Neural cell (in vitro differentiated cells): ENCODE measurements around the gene CPSF4L. TPM values are rescaled to one million over a fixed set of nuclear protein-coding genes. Genes with fewer than 3 reads are reported as not detected.

ENCODE experiments used
- H2AFZ ChIP-seq: fragments of 200-600, 300-800 bp; sonication (generic), shearing (Covaris generic); 2 replicates; pipeline ENCODE4 v1.6.0; 2014; ENCODE audit warnings: low read depth, mild to moderate bottlenecking, antibody characterized with exemption, low read length, moderate library complexity
- H3F3A ChIP-seq: fragments of 200-600 bp; shearing (Covaris generic); 2 replicates; pipeline ENCODE4 v1.6.1; 2016; ENCODE audit warnings: mild to moderate bottlenecking, moderate library complexity, mixed read lengths, antibody characterized with exemption, low read length; ENCODE audit not compliant: insufficient read depth, poor library complexity, severe bottlenecking
- H3K27ac ChIP-seq: fragments of 200-600, 300-800 bp; sonication (generic), shearing (Covaris generic); 2 replicates; pipeline ENCODE4 v1.5.1; 2014; ENCODE audit warnings: mild to moderate bottlenecking, low read length, moderate library complexity
- H3K27me3 ChIP-seq: fragments of 300-800, 200-600 bp; sonication (generic), shearing (Covaris generic); 2 replicates; pipeline ENCODE4 v1.6.0; 2014; ENCODE audit warnings: mild to moderate bottlenecking, low read depth, low read length, moderate library complexity; ENCODE audit not compliant: insufficient read depth
- H3K36me3 ChIP-seq: fragments of 300-800, 200-600 bp; sonication (generic), shearing (Covaris generic); 2 replicates; pipeline ENCODE4 v1.5.1; 2014; ENCODE audit warnings: mild to moderate bottlenecking, antibody characterized with exemption, low read length, moderate library complexity; ENCODE audit not compliant: insufficient read depth
- H3K4me2 ChIP-seq: fragments of 300-800, 200-600 bp; sonication (generic), shearing (Covaris generic); 2 replicates; pipeline ENCODE4 v1.6.0; 2014; ENCODE audit warnings: mild to moderate bottlenecking, low read length
- H3K4me3 ChIP-seq: fragments of 300-800, 200-600 bp; sonication (generic), shearing (Covaris generic); 2 replicates; pipeline ENCODE4 v1.5.1; 2014; ENCODE audit warnings: mild to moderate bottlenecking, low read length, moderate library complexity
- H3K79me2 ChIP-seq: fragments of 200-600 bp; shearing (Covaris generic); replicated peaks from 2 replicates; pipeline ENCODE4 v1.6.0; 2014; ENCODE audit warnings: mild to moderate bottlenecking, low read length, moderate library complexity; ENCODE audit not compliant: insufficient read depth
- H3K9ac ChIP-seq: fragments of 300-800, 200-600 bp; sonication (generic), shearing (Covaris generic); 2 replicates; pipeline ENCODE4 v1.6.1; 2016; ENCODE audit warnings: mild to moderate bottlenecking, low read length, mixed read lengths
- H3K9me2 ChIP-seq: fragments of 200-600 bp; shearing (Covaris generic); 2 replicates; pipeline ENCODE4 v1.6.1; 2016; ENCODE audit warnings: mild to moderate bottlenecking, low read length, mixed read lengths; ENCODE audit not compliant: insufficient read depth
- H3K9me3 ChIP-seq: fragments of 200-600, 300-800 bp; sonication (generic), shearing (Covaris generic); 2 replicates; pipeline ENCODE4 v1.6.1; 2016; ENCODE audit warnings: mild to moderate bottlenecking, mixed run types, low read length, moderate library complexity, mixed read lengths
- H4K20me1 ChIP-seq: fragments of 200-600 bp; shearing (Covaris generic); 2 replicates; pipeline ENCODE4 v1.6.1; 2016; ENCODE audit warnings: mild to moderate bottlenecking, mixed run types; ENCODE audit not compliant: insufficient read depth
- CTCF ChIP-seq: fragments of 450-650 bp; IDR thresholded peaks from 2 replicates; pipeline ENCODE4 v1.5.1; 2014; ENCODE audit warnings: antibody characterized with exemption, mild to moderate bottlenecking, moderate library complexity; ENCODE audit not compliant: poor library complexity, severe bottlenecking
- EP300 ChIP-seq: fragments of 450-650 bp; conservative IDR thresholded peaks from 2 replicates; pipeline ENCODE4 v1.6.1; 2014; ENCODE audit warnings: antibody characterized with exemption, mild to moderate bottlenecking, moderate library complexity; ENCODE audit not compliant: poor library complexity, severe bottlenecking
- EZH2 ChIP-seq: fragments of 200-600, 300-800 bp; shearing (Covaris generic), sonication (generic); IDR thresholded peaks from 2 replicates; pipeline ENCODE4 v1.6.1; 2014; ENCODE audit warnings: antibody characterized with exemption, low read length, borderline replicate concordance, mild to moderate bottlenecking; ENCODE audit not compliant: insufficient read depth, poor library complexity, severe bottlenecking
- MXI1 ChIP-seq: fragments of 450-650 bp; conservative IDR thresholded peaks from 2 replicates; pipeline ENCODE4 v1.6.1; 2014; ENCODE audit warnings: antibody characterized with exemption, mild to moderate bottlenecking; ENCODE audit not compliant: poor library complexity, severe bottlenecking
- POLR2AphosphoS5 ChIP-seq: IDR thresholded peaks from 2 replicates; pipeline ENCODE4 v1.6.1; 2012
- RAD21 ChIP-seq: fragments of 450-650 bp; conservative IDR thresholded peaks from 2 replicates; pipeline ENCODE4 v1.6.1; 2014; ENCODE audit warnings: antibody characterized with exemption, mild to moderate bottlenecking, moderate library complexity
- SMC3 ChIP-seq: fragments of 450-650 bp; conservative IDR thresholded peaks from 2 replicates; pipeline ENCODE4 v1.6.1; 2014; ENCODE audit warnings: antibody characterized with exemption, mild to moderate bottlenecking, moderate library complexity; ENCODE audit not compliant: poor library complexity
- TAF1 ChIP-seq: IDR thresholded peaks from 2 replicates; pipeline ENCODE4 v1.6.1; 2012; ENCODE audit warnings: low read depth
- polyA plus RNA-seq: library from polyadenylated mRNA; depleted of rRNA; stranded (reverse); fragments of >200 nt; gene quantifications from 2 replicates; pipeline ENCODE4 v1.2.3, GENCODE V29; 2014
- TF ChIP-seq, protein P1 (sequence below): IDR thresholded peaks from 2 replicates; pipeline ENCODE4 v1.6.1; 2012; ENCODE audit warnings: borderline replicate concordance

CPSF4L gene
- polyA plus RNA-seq, 1 donor from 2014 or later = not detected

DNA sequence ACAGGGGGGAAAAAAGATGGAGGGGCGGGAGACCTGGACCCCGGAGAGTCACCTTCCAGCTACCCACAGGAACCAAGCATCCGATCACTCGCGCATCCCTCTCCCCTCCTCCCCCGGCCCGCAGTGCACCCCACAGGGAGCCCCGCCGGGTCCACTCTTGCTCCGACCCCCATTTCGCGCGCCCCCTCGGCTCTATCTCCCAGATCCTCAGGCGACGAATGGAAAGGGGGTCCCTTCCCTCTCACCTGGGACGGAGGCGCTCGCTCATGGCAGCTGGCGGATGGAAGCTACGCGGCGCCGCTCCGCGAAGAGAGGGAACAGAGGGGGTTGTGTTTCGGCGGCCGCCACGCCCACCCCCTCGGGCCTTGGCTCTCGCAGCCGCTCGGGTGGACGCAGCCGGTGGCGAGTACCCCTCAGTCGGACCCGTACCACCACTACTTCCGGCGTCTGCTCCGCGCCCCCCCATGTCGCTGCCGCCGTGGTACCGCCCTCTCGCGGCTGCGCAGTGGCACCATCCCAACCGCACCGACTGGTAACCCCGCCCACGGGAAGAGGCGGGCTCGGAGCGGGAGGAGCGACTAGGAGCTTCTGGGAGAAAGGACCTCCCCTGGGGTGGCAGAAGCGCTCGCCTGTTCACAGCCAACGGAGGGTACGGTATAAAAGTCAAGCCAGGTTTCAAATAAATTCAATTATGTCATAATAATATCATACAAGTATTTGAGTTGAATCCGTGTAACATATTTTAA is 29.7 kb downstream of the CPSF4L start:
- Histone ChIP-seq H3F3A (no peaks in the 10 kb centered on the region), H4K20me1 (no peaks in the 10 kb centered on the region), H3K4me3 (peak overlapping the region; percentile 98), H3K36me3 (no peaks in the 10 kb centered on the region), H3K4me2 (no peak overlapping the region), H3K9me2 (no peaks in the 10 kb centered on the region), H3K27ac (peak overlapping the region; percentile 87), H3K9me3 (no peaks in the 10 kb centered on the region), H3K79me2 (peaks cover 34% of the 10 kb centered on the region), H3K9ac (peak overlapping the region; percentile 85), H2AFZ (peak overlapping the region; percentile 51), H3K27me3 (no peaks in the 10 kb centered on the region)
- TF ChIP-seq, protein P1, sequence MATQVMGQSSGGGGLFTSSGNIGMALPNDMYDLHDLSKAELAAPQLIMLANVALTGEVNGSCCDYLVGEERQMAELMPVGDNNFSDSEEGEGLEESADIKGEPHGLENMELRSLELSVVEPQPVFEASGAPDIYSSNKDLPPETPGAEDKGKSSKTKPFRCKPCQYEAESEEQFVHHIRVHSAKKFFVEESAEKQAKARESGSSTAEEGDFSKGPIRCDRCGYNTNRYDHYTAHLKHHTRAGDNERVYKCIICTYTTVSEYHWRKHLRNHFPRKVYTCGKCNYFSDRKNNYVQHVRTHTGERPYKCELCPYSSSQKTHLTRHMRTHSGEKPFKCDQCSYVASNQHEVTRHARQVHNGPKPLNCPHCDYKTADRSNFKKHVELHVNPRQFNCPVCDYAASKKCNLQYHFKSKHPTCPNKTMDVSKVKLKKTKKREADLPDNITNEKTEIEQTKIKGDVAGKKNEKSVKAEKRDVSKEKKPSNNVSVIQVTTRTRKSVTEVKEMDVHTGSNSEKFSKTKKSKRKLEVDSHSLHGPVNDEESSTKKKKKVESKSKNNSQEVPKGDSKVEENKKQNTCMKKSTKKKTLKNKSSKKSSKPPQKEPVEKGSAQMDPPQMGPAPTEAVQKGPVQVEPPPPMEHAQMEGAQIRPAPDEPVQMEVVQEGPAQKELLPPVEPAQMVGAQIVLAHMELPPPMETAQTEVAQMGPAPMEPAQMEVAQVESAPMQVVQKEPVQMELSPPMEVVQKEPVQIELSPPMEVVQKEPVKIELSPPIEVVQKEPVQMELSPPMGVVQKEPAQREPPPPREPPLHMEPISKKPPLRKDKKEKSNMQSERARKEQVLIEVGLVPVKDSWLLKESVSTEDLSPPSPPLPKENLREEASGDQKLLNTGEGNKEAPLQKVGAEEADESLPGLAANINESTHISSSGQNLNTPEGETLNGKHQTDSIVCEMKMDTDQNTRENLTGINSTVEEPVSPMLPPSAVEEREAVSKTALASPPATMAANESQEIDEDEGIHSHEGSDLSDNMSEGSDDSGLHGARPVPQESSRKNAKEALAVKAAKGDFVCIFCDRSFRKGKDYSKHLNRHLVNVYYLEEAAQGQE = no peak
- TF ChIP-seq CTCF (peak; percentile 48), TAF1 (peak; percentile 46), EP300 (peak; percentile 29), SMC3 (peak; percentile 52), RAD21 (no peak), EZH2 (no peak), MXI1 (peak; percentile 72), POLR2AphosphoS5 (peak; percentile 89)

GRCh38 chr17:73231395-73231794 is 30.3 kb downstream of the CPSF4L start:
- H3K27ac ChIP-seq = peak overlapping the region; percentile 87
- H4K20me1 ChIP-seq = no peaks in the 10 kb centered on the region
- H3F3A ChIP-seq = no peaks in the 10 kb centered on the region
- H3K9me2 ChIP-seq = no peaks in the 10 kb centered on the region
- no peaks in the 10 kb centered on the region for H3K27me3 ChIP-seq
- H3K4me3 ChIP-seq = peak overlapping the region; percentile 98
- TF ChIP-seq, protein P1 = no peak
- no peak for TF ChIP-seq SMC3
- TF ChIP-seq CTCF = no peak
- no peak for TF ChIP-seq TAF1
- TF ChIP-seq RAD21 = no peak
- TF ChIP-seq EZH2 = no peak
- TF ChIP-seq POLR2AphosphoS5 = no peak
- no peak for TF ChIP-seq EP300
- no peak for TF ChIP-seq MXI1
- no peaks in the 10 kb centered on the region for H3K9me3 ChIP-seq
- peak overlapping the region; percentile 99 for H3K4me2 ChIP-seq
- peak overlapping the region; percentile 51 for H2AFZ ChIP-seq
- no peaks in the 10 kb centered on the region for H3K36me3 ChIP-seq
- H3K9ac ChIP-seq = peak overlapping the region; percentile 85
- peaks cover 34% of the 10 kb centered on the region for H3K79me2 ChIP-seq
